SJSA1 (cell line): Measurements from ENCODE around the gene TPM4. TPM values are rescaled to one million over a fixed set of nuclear protein-coding genes. Genes with fewer than 3 reads are reported as not detected.

Experiments used
- DNase-seq, 2 experiments: peaks; one replicate each; pipeline ENCODE4 v3.0.0-alpha.2; 2015 to 2020; ENCODE audit warnings: low spot score in 2 of 2, low read depth in 1 of 2
- H3K27ac ChIP-seq: fragments of 250-450 bp; sonication (Bioruptor Pico); 2 replicates; pipeline ENCODE4 v1.5.1; 2020; ENCODE audit warnings: mild to moderate bottlenecking, moderate library complexity
- H3K27me3 ChIP-seq: fragments of 250-450 bp; sonication (Bioruptor Pico); replicated peaks from 2 replicates; pipeline ENCODE4 v1.5.1; 2020; ENCODE audit warnings: mild to moderate bottlenecking, moderate library complexity
- H3K36me3 ChIP-seq: fragments of 250-450 bp; sonication (Bioruptor Pico); 2 replicates; pipeline ENCODE4 v1.5.1; 2020; ENCODE audit warnings: mild to moderate bottlenecking
- H3K4me1 ChIP-seq: fragments of 250-450 bp; sonication (Bioruptor Pico); replicated peaks from 2 replicates; pipeline ENCODE4 v1.6.1; 2021; ENCODE audit warnings: mild to moderate bottlenecking
- H3K4me3 ChIP-seq: fragments of 250-450 bp; sonication (Bioruptor Pico); 2 replicates; pipeline ENCODE4 v1.5.1; 2020; ENCODE audit warnings: mild to moderate bottlenecking
- H3K9me3 ChIP-seq: fragments of 250-450 bp; sonication (Bioruptor Pico); replicated peaks from 2 replicates; pipeline ENCODE4 v1.5.1; 2020; ENCODE audit warnings: mild to moderate bottlenecking
- total RNA-seq: library from RNA; depleted of rRNA; stranded (reverse); fragments of >200 nt; shearing (Covaris generic); gene quantifications from 2 replicates; pipeline ENCODE4 v1.2.3, GENCODE V29; 2014

TPM4 gene
- total RNA-seq, 1 experiment from 2014 or later = 1,990 TPM

GRCh38 chr19:16125737-16126495 lies 49.6 kb downstream of the TPM4 start:
- no peaks in the 10 kb centered on the region for H3K4me1 ChIP-seq
- H3K4me3 ChIP-seq = no peak overlapping the region
- no peaks in the 10 kb centered on the region for H3K9me3 ChIP-seq
- H3K27ac ChIP-seq = no peak overlapping the region
- H3K36me3 ChIP-seq = peaks cover 99% of the 10 kb centered on the region
- DNase-seq = no peak
- H3K27me3 ChIP-seq = no peaks in the 10 kb centered on the region

- Histone ChIP-seq H3K27ac (no peak overlapping the region), H3K4me3 (no peak overlapping the region), H3K9me3 (no peaks in the 10 kb centered on the region), H3K36me3 (peaks cover 99% of the 10 kb centered on the region), H3K4me1 (no peaks in the 10 kb centered on the region), H3K27me3 (no peaks in the 10 kb centered on the region)
- DNase-seq = no peak
These were observed 50.8 kb downstream of the TPM4 start for GRCh38 chr19:16127080-16127479.

GRCh38 chr19:16127776-16128371 lies 51.6 kb downstream of the TPM4 start:
- Histone ChIP-seq H3K4me3 (no peak overlapping the region), H3K36me3 (peaks cover 99% of the 10 kb centered on the region), H3K27me3 (no peaks in the 10 kb centered on the region), H3K27ac (no peak overlapping the region), H3K4me1 (no peaks in the 10 kb centered on the region), H3K9me3 (no peaks in the 10 kb centered on the region)
- DNase-seq = no peak

- no peaks in the 10 kb centered on the region for H3K4me1 ChIP-seq
- no peak overlapping the region for H3K27ac ChIP-seq
- H3K9me3 ChIP-seq = no peaks in the 10 kb centered on the region
- no peak for DNase-seq
- no peak overlapping the region for H3K4me3 ChIP-seq
- peaks cover 77% of the 10 kb centered on the region for H3K36me3 ChIP-seq
- no peaks in the 10 kb centered on the region for H3K27me3 ChIP-seq
These were observed 55.4 kb downstream of the TPM4 start for GRCh38 chr19:16131648-16132047.

GRCh38 chr19:16133818-16134217 lies 57.5 kb downstream of the TPM4 start:
- H3K27ac ChIP-seq = no peak overlapping the region
- no peak for DNase-seq
- H3K27me3 ChIP-seq = no peaks in the 10 kb centered on the region

GRCh38 chr19:16134510-16134909 lies 58.2 kb downstream of the TPM4 start:
- DNase-seq = no peak
- Histone ChIP-seq H3K4me3 (no peak overlapping the region), H3K27me3 (no peaks in the 10 kb centered on the region), H3K9me3 (no peaks in the 10 kb centered on the region), H3K36me3 (peaks cover 48% of the 10 kb centered on the region), H3K27ac (no peak overlapping the region), H3K4me1 (no peaks in the 10 kb centered on the region)

More at GRCh38 chr19:16133818-16134217, 57.5 kb downstream of the TPM4 start:
- Histone ChIP-seq H3K4me1 (no peaks in the 10 kb centered on the region), H3K36me3 (peaks cover 55% of the 10 kb centered on the region), H3K9me3 (no peaks in the 10 kb centered on the region), H3K4me3 (no peak overlapping the region)

GRCh38 chr19:16135430-16136127 lies 59.3 kb downstream of the TPM4 start:
- DNase-seq = no peak
- Histone ChIP-seq H3K4me3 (no peak overlapping the region), H3K27me3 (no peaks in the 10 kb centered on the region), H3K36me3 (peaks cover 39% of the 10 kb centered on the region), H3K4me1 (no peaks in the 10 kb centered on the region), H3K27ac (no peak overlapping the region), H3K9me3 (no peaks in the 10 kb centered on the region)

GRCh38 chr19:16136185-16136999 lies 60.1 kb downstream of the TPM4 start:
- Histone ChIP-seq H3K27ac (no peak overlapping the region), H3K4me3 (no peak overlapping the region), H3K9me3 (no peaks in the 10 kb centered on the region), H3K36me3 (peaks cover 31% of the 10 kb centered on the region), H3K4me1 (no peaks in the 10 kb centered on the region), H3K27me3 (no peaks in the 10 kb centered on the region)
- no peak for DNase-seq

- no peak overlapping the region for H3K27ac ChIP-seq
- no peak for DNase-seq
- no peaks in the 10 kb centered on the region for H3K36me3 ChIP-seq
- H3K4me3 ChIP-seq = no peak overlapping the region
- H3K27me3 ChIP-seq = no peaks in the 10 kb centered on the region
- no peaks in the 10 kb centered on the region for H3K4me1 ChIP-seq
- no peaks in the 10 kb centered on the region for H3K9me3 ChIP-seq
These were observed 63.5 kb downstream of the TPM4 start for GRCh38 chr19:16139752-16140151.

- Histone ChIP-seq H3K4me3 (no peak overlapping the region), H3K27ac (no peak overlapping the region), H3K36me3 (no peaks in the 10 kb centered on the region), H3K9me3 (no peaks in the 10 kb centered on the region), H3K4me1 (no peaks in the 10 kb centered on the region), H3K27me3 (no peaks in the 10 kb centered on the region)
- DNase-seq = no peak
These were observed 64.7 kb downstream of the TPM4 start for GRCh38 chr19:16141043-16141442.

- H3K27ac ChIP-seq = no peak overlapping the region
- no peaks in the 10 kb centered on the region for H3K4me1 ChIP-seq
- H3K36me3 ChIP-seq = no peaks in the 10 kb centered on the region
- no peaks in the 10 kb centered on the region for H3K9me3 ChIP-seq
- no peak for DNase-seq
- no peaks in the 10 kb centered on the region for H3K27me3 ChIP-seq
- no peak overlapping the region for H3K4me3 ChIP-seq
These were observed 65.8 kb downstream of the TPM4 start for GRCh38 chr19:16142032-16142580.

- Histone ChIP-seq H3K9me3 (no peaks in the 10 kb centered on the region), H3K36me3 (no peaks in the 10 kb centered on the region), H3K4me3 (no peak within 1 kb of the TSS), H3K27ac (no peak within 1 kb of the TSS), H3K27me3 (no peaks in the 10 kb centered on the region), H3K4me1 (no peaks in the 10 kb centered on the region)
- no peak for DNase-seq
These were observed 67.3 kb downstream of the TPM4 start, which contains the start of gene HSH2D for GRCh38 chr19:16143399-16144215. TSS of gene HSH2D (plus strand) at chr19:16143685. CDS start at chr19:16148751, 5,066 bp downstream.

- H3K4me1 ChIP-seq = no peaks in the 10 kb centered on the region
- no peak overlapping the region for H3K4me3 ChIP-seq
- no peak for DNase-seq
- H3K9me3 ChIP-seq = no peaks in the 10 kb centered on the region
- H3K27ac ChIP-seq = no peak overlapping the region
- no peaks in the 10 kb centered on the region for H3K27me3 ChIP-seq
- H3K36me3 ChIP-seq = no peaks in the 10 kb centered on the region
These were observed 67.9 kb downstream of the TPM4 start for GRCh38 chr19:16144216-16144581.
